NCI-H526 (cell line): ENCODE data around the gene MTMR4.
"Not testable (repeated sequence)": the region's sequence is repeated elsewhere in the genome, so short reads cannot be mapped to it uniquely, and the experiment has no call there.

ENCODE experiments used
- DNase-seq, 2 experiments: peaks; one replicate each; lab custom pipeline; 2025; lab: John Stamatoyannopoulos, UW

The MTMR4 gene

GRCh38 chr17:58492238-58493121 lies 22.0 kb downstream of the MTMR4 start:
- no peak for DNase-seq

GRCh38 chr17:58491510-58492045 lies 22.9 kb downstream of the MTMR4 start:
- DNase-seq, result no peak

- DNase-seq, result no peak
Observed at GRCh38 chr17:58488428-58488890, 26.0 kb downstream of the MTMR4 start.

GRCh38 chr17:58487589-58488427 lies 26.6 kb downstream of the MTMR4 start, which contains the start of gene HSF5:
HSF5 (minus strand) TSS chr17:58488408; CDS start chr17:58488274, 134 bp downstream.
- no peak for DNase-seq

- no peak for DNase-seq
Observed at GRCh38 chr17:58484600-58484999, 29.8 kb downstream of the MTMR4 start.

GRCh38 chr17:58481798-58482197 lies 32.6 kb downstream of the MTMR4 start:
- DNase-seq, result not testable (repeated sequence)

GRCh38 chr17:58480090-58480489 lies 34.3 kb downstream of the MTMR4 start:
- DNase-seq, result no peak

- no peak for DNase-seq
Observed at GRCh38 chr17:58476812-58477211, 37.6 kb downstream of the MTMR4 start.

GRCh38 chr17:58475985-58476384 lies 38.5 kb downstream of the MTMR4 start:
- no peak for DNase-seq

- DNase-seq, result no peak
Observed at GRCh38 chr17:58470356-58470755, 44.1 kb downstream of the MTMR4 start.

GRCh38 chr17:58468944-58469343 lies 45.5 kb downstream of the MTMR4 start:
- DNase-seq, result no peak

- DNase-seq, result no peak
Observed at GRCh38 chr17:58455491-58455890, 58.9 kb downstream of the MTMR4 start.

- no peak for DNase-seq
Observed at GRCh38 chr17:58452738-58453137, 61.7 kb downstream of the MTMR4 start.

- peak; percentile 80 to 90 for DNase-seq
Observed at GRCh38 chr17:58447039-58447975, 67.1 kb downstream of the MTMR4 start.

GRCh38 chr17:58446086-58446485 lies 68.4 kb downstream of the MTMR4 start:
- DNase-seq, result no peak
